HepG2 (cell line): Measurements from ENCODE around the gene UST. TPM values are rescaled to one million over a fixed set of nuclear protein-coding genes. Genes with fewer than 3 reads are reported as not detected.

Experiments
- BORCS8-MEF2B ChIP-seq: sonication (generic); formaldehyde crosslinking; IDR thresholded peaks from 2 replicates; pipeline ENCODE4 v1.8.0; 2022; ENCODE audit warnings: mild to moderate bottlenecking, missing genetic modification reagents
- CEBPG ChIP-seq: IDR thresholded peaks from 2 replicates; pipeline ENCODE4 v1.6.1; 2016
- KLF6 ChIP-seq: IDR thresholded peaks from 2 replicates; pipeline ENCODE4 v1.8.0; 2016; ENCODE audit warnings: missing biosample characterization, missing genetic modification reagents
- MZF1 ChIP-seq: sonication (generic); formaldehyde crosslinking; IDR thresholded peaks from 2 replicates; pipeline ENCODE4 v1.8.1; 2023; ENCODE audit warnings: mild to moderate bottlenecking, missing genetic modification reagents, borderline replicate concordance
- NCOR1 ChIP-seq: fragments of 200-600 bp; sonication (generic); IDR thresholded peaks from 2 replicates; pipeline ENCODE4 v1.7.0; 2017; ENCODE audit warnings: antibody characterized with exemption, low read length, borderline replicate concordance
- NR2F1 ChIP-seq, 2 experiments: fragments of 450-650 bp in 1 of 2; formaldehyde crosslinking in 1 of 2; IDR thresholded peaks; 2 replicates each; pipeline versions ENCODE4 v1.5.0 to v1.6.1; 2016 to 2020; ENCODE audit warnings: mild to moderate bottlenecking in 1 of 2, missing compliant biosample characterization in 1 of 2, missing genetic modification reagents in 1 of 2, moderate library complexity in 1 of 2
- NR2F2 ChIP-seq: IDR thresholded peaks from 2 replicates; pipeline ENCODE4 v1.6.1; 2012; ENCODE audit warnings: low read depth, inconsistent platforms, borderline replicate concordance
- PAX8 ChIP-seq: sonication (generic); formaldehyde crosslinking; IDR thresholded peaks from 2 replicates; pipeline ENCODE4 v1.8.0; 2022; ENCODE audit warnings: mild to moderate bottlenecking, missing genetic modification reagents, borderline replicate concordance
- PAXIP1 ChIP-seq: sonication (generic); formaldehyde crosslinking; conservative IDR thresholded peaks from 2 replicates; pipeline ENCODE4 v1.4.0; 2020; ENCODE audit warnings: mild to moderate bottlenecking, missing genetic modification reagents, moderate library complexity
- PITX1 ChIP-seq: sonication (generic); formaldehyde crosslinking; IDR thresholded peaks from 2 replicates; pipeline ENCODE4 v1.5.1; 2020; ENCODE audit warnings: mild to moderate bottlenecking, missing genetic modification reagents
- RFXAP ChIP-seq: sonication (generic); formaldehyde crosslinking; IDR thresholded peaks from 2 replicates; pipeline ENCODE4 v1.4.0; 2020; ENCODE audit warnings: missing genetic modification reagents, borderline replicate concordance
- SP1 ChIP-seq, 2 experiments: fragments of 450-650 bp in 1 of 2; sonication (generic) in 1 of 2; formaldehyde crosslinking in 1 of 2; IDR thresholded peaks; 2 replicates each; pipeline versions ENCODE4 v1.4.0 to v1.6.1; 2016 to 2020; ENCODE audit warnings: missing genetic modification reagents in 1 of 2
- ZBTB20 ChIP-seq: sonication (generic); formaldehyde crosslinking; IDR thresholded peaks from 2 replicates; pipeline ENCODE4 v1.8.1; 2023; ENCODE audit warnings: missing genetic modification reagents, low read depth, mild to moderate bottlenecking, borderline replicate concordance
- ZBTB49 ChIP-seq: sonication (generic); formaldehyde crosslinking; IDR thresholded peaks from 2 replicates; pipeline ENCODE4 v1.4.0; 2020; ENCODE audit warnings: missing genetic modification reagents, borderline replicate concordance
- ZNF383 ChIP-seq: sonication (generic); formaldehyde crosslinking; IDR thresholded peaks from 2 replicates; pipeline ENCODE4 v1.4.0; 2020; ENCODE audit warnings: missing genetic modification reagents, mild to moderate bottlenecking, borderline replicate concordance
- ZNF503 ChIP-seq: sonication (generic); formaldehyde crosslinking; IDR thresholded peaks from 2 replicates; pipeline ENCODE4 v1.4.0; 2020; ENCODE audit warnings: missing genetic modification reagents
- polyA plus RNA-seq, 8 experiments: library from polyadenylated mRNA; depleted of rRNA in 3 of 8; stranded (reverse) in 7 of 8; unstranded in 1 of 8; fragments of >200 nt; fragmentation: Illumina TruSeq in 4 of 8; extraction: Trizol in 4 of 8; gene quantifications; 2 replicates each; pipeline versions ENCODE4 v1.2.1 to v1.2.3, GENCODE V29; 2011 to 2016; ENCODE audit warnings: low read depth in 4 of 8, missing spikeins in 1 of 8, mixed read lengths in 1 of 8; ENCODE audit not compliant: insufficient read depth in 1 of 8
- total RNA-seq, 5 experiments: library from RNA; depleted of rRNA; stranded (reverse); fragments of >200 nt; fragmentation: Illumina TruSeq; extraction: Trizol; gene quantifications; 2 replicates each; pipeline ENCODE4 v1.2.3, GENCODE V29; 2016; ENCODE audit warnings: low read depth in 1 of 5
- TF ChIP-seq, protein P1 (sequence below): IDR thresholded peaks from 2 replicates; pipeline ENCODE4 v1.6.1; 2012; ENCODE audit warnings: inconsistent platforms
- TF ChIP-seq, protein P2 (sequence below): sonication (generic); formaldehyde crosslinking; conservative IDR thresholded peaks from 2 replicates; pipeline ENCODE4 v1.8.0; 2022; ENCODE audit warnings: missing genetic modification reagents
- TF ChIP-seq, protein P3 (sequence below): sonication (generic); formaldehyde crosslinking; IDR thresholded peaks from 2 replicates; pipeline ENCODE4 v1.4.0; 2020; ENCODE audit warnings: mild to moderate bottlenecking, missing genetic modification reagents

UST gene
- total and polyA plus RNA-seq, 2 of the 13 experiments (the other 11 are each of a cell fraction or from before 2014, with no cell fraction given) = 0.27 TPM; not detected in 1

GRCh38 chr6:148962854-148963515 lies 216.2 kb downstream of the UST start (continued):
- TF ChIP-seq NCOR1 = no peak
- no peak for TF ChIP-seq SP1 (IDR thresholded peaks at IDR 0.05)
- no peak for TF ChIP-seq SP1 (CRISPR knock-in tag; IDR thresholded peaks at IDR 0.05)
- TF ChIP-seq ZNF503 = no peak
- no peak for TF ChIP-seq PITX1
- TF ChIP-seq ZNF383 (CRISPR knock-in tag) = no peak
- TF ChIP-seq KLF6 (CRISPR knock-in tag) = no peak
- no peak for TF ChIP-seq RFXAP (CRISPR knock-in tag)
- no peak for TF ChIP-seq MZF1
- TF ChIP-seq, protein P1, sequence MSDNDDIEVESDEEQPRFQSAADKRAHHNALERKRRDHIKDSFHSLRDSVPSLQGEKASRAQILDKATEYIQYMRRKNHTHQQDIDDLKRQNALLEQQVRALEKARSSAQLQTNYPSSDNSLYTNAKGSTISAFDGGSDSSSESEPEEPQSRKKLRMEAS = no peak
- TF ChIP-seq PAX8 (CRISPR knock-in tag) = no peak
- TF ChIP-seq ZBTB49 (CRISPR knock-in tag) = no peak
- TF ChIP-seq, protein P2, sequence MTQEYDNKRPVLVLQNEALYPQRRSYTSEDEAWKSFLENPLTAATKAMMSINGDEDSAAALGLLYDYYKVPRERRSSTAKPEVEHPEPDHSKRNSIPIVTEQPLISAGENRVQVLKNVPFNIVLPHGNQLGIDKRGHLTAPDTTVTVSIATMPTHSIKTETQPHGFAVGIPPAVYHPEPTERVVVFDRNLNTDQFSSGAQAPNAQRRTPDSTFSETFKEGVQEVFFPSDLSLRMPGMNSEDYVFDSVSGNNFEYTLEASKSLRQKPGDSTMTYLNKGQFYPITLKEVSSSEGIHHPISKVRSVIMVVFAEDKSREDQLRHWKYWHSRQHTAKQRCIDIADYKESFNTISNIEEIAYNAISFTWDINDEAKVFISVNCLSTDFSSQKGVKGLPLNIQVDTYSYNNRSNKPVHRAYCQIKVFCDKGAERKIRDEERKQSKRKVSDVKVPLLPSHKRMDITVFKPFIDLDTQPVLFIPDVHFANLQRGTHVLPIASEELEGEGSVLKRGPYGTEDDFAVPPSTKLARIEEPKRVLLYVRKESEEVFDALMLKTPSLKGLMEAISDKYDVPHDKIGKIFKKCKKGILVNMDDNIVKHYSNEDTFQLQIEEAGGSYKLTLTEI (CRISPR knock-in tag) = no peak
- TF ChIP-seq CEBPG = no peak
- peak; percentile 20 to 54; a peak in 3 of 4 replicates for TF ChIP-seq NR2F1 (CRISPR knock-in tag; IDR thresholded peaks at IDR 0.05)
- TF ChIP-seq PAXIP1 = 0 out of 2 replicates have a peak, but pooled peaks have one; percentile 15
- TF ChIP-seq, protein P3, sequence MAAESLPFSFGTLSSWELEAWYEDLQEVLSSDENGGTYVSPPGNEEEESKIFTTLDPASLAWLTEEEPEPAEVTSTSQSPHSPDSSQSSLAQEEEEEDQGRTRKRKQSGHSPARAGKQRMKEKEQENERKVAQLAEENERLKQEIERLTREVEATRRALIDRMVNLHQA (CRISPR knock-in tag) = no peak
- TF ChIP-seq NR2F2 = peak; percentile 42; the same call in 1 of the 2 replicates
- no peak for TF ChIP-seq ZBTB20
- TF ChIP-seq BORCS8-MEF2B (CRISPR knock-in tag) = no peak
